Ishikawa (cell line): ENCODE measurements around the gene BAHD1.

Experiments used
- CEBPB ChIP-seq: IDR thresholded peaks from 2 replicates; pipeline ENCODE4 v1.6.1; 2012
- EGR1 ChIP-seq: IDR thresholded peaks from 2 replicates; pipeline ENCODE4 v1.6.1; 2012
- EP300 ChIP-seq: IDR thresholded peaks from 2 replicates; pipeline ENCODE4 v1.6.1; 2012; ENCODE audit warnings: borderline replicate concordance
- RAD21 ChIP-seq: IDR thresholded peaks from 2 replicates; pipeline ENCODE4 v1.6.1; 2012; ENCODE audit warnings: low read depth
- REST ChIP-seq: IDR thresholded peaks from 2 replicates; pipeline ENCODE4 v1.6.1; 2012; ENCODE audit warnings: low read depth, mild to moderate bottlenecking
- TAF1 ChIP-seq: IDR thresholded peaks from 2 replicates; pipeline ENCODE4 v1.6.1; 2012; ENCODE audit warnings: low read depth, mild to moderate bottlenecking
- USF1 ChIP-seq: IDR thresholded peaks from 2 replicates; pipeline ENCODE4 v1.6.1; 2012
- TF ChIP-seq, protein P1 (sequence below): IDR thresholded peaks from 2 replicates; pipeline ENCODE4 v1.6.1; 2012

DNA sequence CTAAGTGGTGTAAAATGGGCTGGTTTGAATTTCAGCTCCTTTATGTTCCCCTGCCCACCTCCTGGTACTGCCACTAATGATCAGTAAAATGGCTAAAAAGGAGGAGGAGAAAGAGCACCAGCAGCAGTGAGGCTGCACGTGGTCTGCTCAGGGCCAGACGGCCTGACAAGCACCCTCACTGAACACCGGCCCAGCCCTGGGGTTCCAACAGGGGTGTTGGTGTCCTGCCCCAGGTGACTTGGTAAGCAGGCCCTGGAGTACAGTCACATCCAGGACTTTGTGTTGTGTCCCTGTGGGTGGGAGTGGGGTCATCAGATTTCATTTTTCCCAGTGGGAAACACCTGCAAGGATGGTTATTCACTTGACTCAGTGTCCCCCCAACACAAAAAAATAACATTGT, 5.4 kb downstream of the BAHD1 start:
- TF ChIP-seq EP300 (no peak), USF1 (no peak), TAF1 (no peak), RAD21 (no peak), EGR1 (no peak), REST (no peak), CEBPB (no peak)
- TF ChIP-seq, protein P1, sequence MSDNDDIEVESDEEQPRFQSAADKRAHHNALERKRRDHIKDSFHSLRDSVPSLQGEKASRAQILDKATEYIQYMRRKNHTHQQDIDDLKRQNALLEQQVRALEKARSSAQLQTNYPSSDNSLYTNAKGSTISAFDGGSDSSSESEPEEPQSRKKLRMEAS, result no peak
